HepG2 (cell line): ENCODE results near the gene GSTP1. TPM values are rescaled to one million over a fixed set of nuclear protein-coding genes. Genes with fewer than 3 reads are reported as not detected.
"Not testable (repeated sequence)": the region's sequence is repeated elsewhere in the genome, so short reads cannot be mapped to it uniquely, and the experiment has no call there.

Experiments
- ATAC-seq: fragments of 200-7000 bp; cut with Tn5 transposase; 3 replicates; pipeline ENCODE4 v1.9.1; 2020; ENCODE audit warnings: mild to moderate bottlenecking, moderate library complexity
- BruUV-seq: library from RNA; stranded (reverse); fragments of 400-500 nt; replicated peaks from 2 replicates; lab custom pipeline; 2021; lab: Mats Ljungman, UMichigan
- CTCF ChIA-PET: fragments of 300-600 bp; formaldehyde crosslinking; extraction: SDS; loops from one replicate; lab custom pipeline; 2021; ENCODE audit warnings: low total read pairs, inconsistent platforms, low intra/inter-chr PET ratio; lab: Yijun Ruan, JAX
- POLR2A ChIA-PET: fragments of 350-600 bp; sonication (Branson Sonifier 250); formaldehyde crosslinking; loops from one replicate; lab custom pipeline; 2020; ENCODE audit warnings: antibody characterized with exemption, inconsistent platforms; lab: Yijun Ruan, JAX
- DNase-seq: peaks from one replicate; pipeline ENCODE4 v3.0.0-alpha.2; 2015; ENCODE audit warnings: low spot score
- FAIRE-seq: peaks from 3 replicates; lab custom pipeline; 2011; peaks lifted over from hg19 to GRCh38; lab: Jason Lieb, UNC
- H2AFZ ChIP-seq: one replicate; pipeline ENCODE4 v1.6.1; 2011; ENCODE audit warnings: low read length, inconsistent platforms
- H3K27ac ChIP-seq: fragments of 300-600 bp; 3 replicates; pipeline ENCODE4 v1.8.0; 2011; ENCODE audit warnings: mixed run types, mild to moderate bottlenecking, mixed read lengths, low read length, inconsistent platforms; ENCODE audit not compliant: insufficient read depth; ENCODE audit errors: extremely low read length
- H3K27me3 ChIP-seq, 2 experiments: fragments of 200-600 bp in 1 of 2; 2 replicates in 1 of 2; 3 replicates in 1 of 2; pipeline versions ENCODE4 v1.6.0 to v1.8.0; 2011; ENCODE audit warnings: low read length in 2 of 2, mild to moderate bottlenecking in 2 of 2, moderate library complexity in 2 of 2, inconsistent platforms in 1 of 2; ENCODE audit not compliant: insufficient read depth in 2 of 2, control insufficient read depth in 1 of 2
- H3K36me3 ChIP-seq, 2 experiments: fragments of 200-600 bp in 1 of 2; replicated peaks in 1 of 2; 2 replicates in 1 of 2; 3 replicates in 1 of 2; pipeline versions ENCODE4 v1.5.1 to v1.8.0; 2011; ENCODE audit warnings: low read length in 2 of 2, inconsistent platforms in 1 of 2; ENCODE audit not compliant: insufficient read depth in 2 of 2, control insufficient read depth in 1 of 2
- H3K4me1 ChIP-seq: 2 replicates; pipeline ENCODE4 v1.5.1; 2012; ENCODE audit warnings: low read length, inconsistent platforms; ENCODE audit not compliant: insufficient read depth
- H3K4me2 ChIP-seq: 2 replicates; pipeline ENCODE4 v1.6.0; 2011; ENCODE audit warnings: low read depth, low read length, inconsistent platforms
- H3K4me3 ChIP-seq, 3 experiments: fragments of 200-600 bp in 1 of 3; sonication (generic), shearing (Covaris generic) in 1 of 3; replicated peaks in 1 of 3; 2 replicates each; pipeline ENCODE4 v1.5.1; 2011 to 2016; ENCODE audit warnings: low read length in 3 of 3, inconsistent platforms in 2 of 3, low read depth in 2 of 3, mild to moderate bottlenecking in 2 of 3, control low read depth in 1 of 3, mixed read lengths in 1 of 3; ENCODE audit not compliant: insufficient read depth in 1 of 3
- H3K79me2 ChIP-seq: one replicate; pipeline ENCODE4 v1.6.1; 2011; ENCODE audit warnings: low read length, inconsistent platforms; ENCODE audit not compliant: insufficient read depth
- H3K9ac ChIP-seq: 2 replicates; pipeline ENCODE4 v1.6.0; 2011; ENCODE audit warnings: mild to moderate bottlenecking, low read depth, low read length, inconsistent platforms; ENCODE audit not compliant: insufficient read depth
- H3K9me3 ChIP-seq: 2 replicates; pipeline ENCODE4 v1.5.1; 2012; ENCODE audit warnings: mild to moderate bottlenecking, low read length
- H4K20me1 ChIP-seq: 2 replicates; pipeline ENCODE4 v1.6.0; 2011; ENCODE audit warnings: inconsistent platforms, mild to moderate bottlenecking, low read length, moderate library complexity; ENCODE audit not compliant: insufficient read depth
- FOSL2 ChIP-seq: sonication (generic); formaldehyde crosslinking; IDR thresholded peaks from 2 replicates; pipeline ENCODE4 v1.4.0; 2020; ENCODE audit warnings: missing genetic modification reagents
- GATAD2A ChIP-seq: IDR thresholded peaks from 2 replicates; pipeline ENCODE4 v1.6.1; 2016
- LCORL ChIP-seq, 2 experiments: fragments of 450-650 bp in 1 of 2; sonication (generic) in 1 of 2; formaldehyde crosslinking in 1 of 2; IDR thresholded peaks; 2 replicates each; pipeline versions ENCODE4 v1.5.0 to v1.6.1; 2017 to 2020; ENCODE audit warnings: antibody characterized with exemption in 1 of 2, missing genetic modification reagents in 1 of 2
- NFYB ChIP-seq: sonication (generic); formaldehyde crosslinking; IDR thresholded peaks from 2 replicates; pipeline ENCODE4 v1.4.0; 2020; ENCODE audit warnings: missing genetic modification reagents
- NFYC ChIP-seq: IDR thresholded peaks from 2 replicates; pipeline ENCODE4 v1.6.1; 2016; ENCODE audit warnings: missing genetic modification reagents, missing compliant biosample characterization
- POLR2G ChIP-seq: fragments of 200-400 bp; formaldehyde crosslinking; IDR thresholded peaks from 2 replicates; pipeline ENCODE4 v1.6.1; 2018; ENCODE audit warnings: mild to moderate bottlenecking, low read depth, low read length, moderate library complexity
- SAP130 ChIP-seq: IDR thresholded peaks from 2 replicates; pipeline ENCODE4 v1.6.1; 2016; ENCODE audit warnings: low read depth
- SOX6 ChIP-seq, 2 experiments: fragments of 450-650 bp in 1 of 2; sonication (generic) in 1 of 2; formaldehyde crosslinking in 1 of 2; IDR thresholded peaks; 2 replicates each; pipeline versions ENCODE4 v1.4.0 to v1.6.1; 2017 to 2020; ENCODE audit warnings: antibody characterized with exemption in 1 of 2, mild to moderate bottlenecking in 1 of 2, missing genetic modification reagents in 1 of 2
- TCF7 ChIP-seq: sonication (generic); IDR thresholded peaks from 2 replicates; pipeline ENCODE4 v1.6.1; 2016; ENCODE audit warnings: antibody characterized with exemption, low read depth
- ZNF652 ChIP-seq: IDR thresholded peaks from 2 replicates; pipeline ENCODE4 v1.6.1; 2016; ENCODE audit warnings: low read depth, borderline replicate concordance
- WGBS: methylation state at CpG from one replicate; pipeline ENCODE4 v1.1.6; 2017; ENCODE audit warnings: low lambda C conversion rate; 5-methylcytosine and 5-hydroxymethylcytosine counted together
- in situ Hi-C: cut with HindIII; loops from 2 replicates; pipeline ENCODE4 v1.10.0; 2017; ENCODE audit warnings: low pct_unique_long_range_greater_than_20kb; ENCODE audit not compliant: extremely low pct_ligation_motif_present
- intact Hi-C: fragments of 100-400 bp; cut with micrococcal nuclease; formaldehyde crosslinking; loops from one replicate; pipeline ENCODE4 v1.10.0; 2022; ENCODE audit not compliant: unreplicated experiment
- polyA plus RNA-seq, 8 experiments: library from polyadenylated mRNA; depleted of rRNA in 3 of 8; stranded (reverse) in 7 of 8; unstranded in 1 of 8; fragments of >200 nt; fragmentation: Illumina TruSeq in 4 of 8; extraction: Trizol in 4 of 8; gene quantifications; 2 replicates each; pipeline versions ENCODE4 v1.2.1 to v1.2.3, GENCODE V29; 2011 to 2016; ENCODE audit warnings: low read depth in 4 of 8, missing spikeins in 1 of 8, mixed read lengths in 1 of 8; ENCODE audit not compliant: insufficient read depth in 1 of 8
- total RNA-seq, 5 experiments: library from RNA; depleted of rRNA; stranded (reverse); fragments of >200 nt; fragmentation: Illumina TruSeq; extraction: Trizol; gene quantifications; 2 replicates each; pipeline ENCODE4 v1.2.3, GENCODE V29; 2016; ENCODE audit warnings: low read depth in 1 of 5
- TF ChIP-seq, protein P1 (sequence below): sonication (generic); formaldehyde crosslinking; conservative IDR thresholded peaks from 2 replicates; pipeline ENCODE4 v1.4.0; 2020; ENCODE audit warnings: mild to moderate bottlenecking, missing genetic modification reagents, moderate library complexity
- TF ChIP-seq, protein P2 (sequence below): sonication (generic); formaldehyde crosslinking; IDR thresholded peaks from 2 replicates; pipeline ENCODE4 v1.4.0; 2020; ENCODE audit warnings: mild to moderate bottlenecking, missing genetic modification reagents
- TF ChIP-seq, protein P3 (sequence below), 2 experiments: fragments of 450-650 bp in 1 of 2; sonication (generic) in 1 of 2; formaldehyde crosslinking; IDR thresholded peaks; 2 replicates each; pipeline versions ENCODE4 v1.5.0 to v1.8.0; 2020 to 2022; ENCODE audit warnings: mild to moderate bottlenecking in 1 of 2, missing genetic modification reagents in 1 of 2

Gene GSTP1
- total and polyA plus RNA-seq, 2 of the 13 experiments (the other 11 are each of a cell fraction or from before 2014, with no cell fraction given) = not detected

DNA sequence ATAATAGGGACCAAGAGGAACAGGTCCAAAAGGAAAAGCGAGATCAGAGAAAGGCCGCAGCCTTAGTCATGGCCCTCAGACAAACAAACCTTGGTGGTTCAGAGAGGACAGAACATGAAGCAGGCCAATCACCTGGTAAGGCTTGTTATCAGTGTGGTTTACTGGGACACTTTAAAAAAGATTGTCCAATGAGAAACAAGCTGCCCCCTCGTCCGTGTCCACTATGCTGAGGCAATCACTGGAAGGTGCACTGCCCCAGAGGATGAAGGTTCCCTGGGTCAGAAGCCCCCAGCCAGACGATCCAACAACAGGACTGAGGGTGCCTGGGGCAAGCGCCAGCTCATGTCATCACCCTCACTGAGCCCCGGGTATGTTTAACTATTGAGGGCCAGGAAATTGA is 39.3 kb downstream of the GSTP1 start (continued):
- TF ChIP-seq, protein P1, sequence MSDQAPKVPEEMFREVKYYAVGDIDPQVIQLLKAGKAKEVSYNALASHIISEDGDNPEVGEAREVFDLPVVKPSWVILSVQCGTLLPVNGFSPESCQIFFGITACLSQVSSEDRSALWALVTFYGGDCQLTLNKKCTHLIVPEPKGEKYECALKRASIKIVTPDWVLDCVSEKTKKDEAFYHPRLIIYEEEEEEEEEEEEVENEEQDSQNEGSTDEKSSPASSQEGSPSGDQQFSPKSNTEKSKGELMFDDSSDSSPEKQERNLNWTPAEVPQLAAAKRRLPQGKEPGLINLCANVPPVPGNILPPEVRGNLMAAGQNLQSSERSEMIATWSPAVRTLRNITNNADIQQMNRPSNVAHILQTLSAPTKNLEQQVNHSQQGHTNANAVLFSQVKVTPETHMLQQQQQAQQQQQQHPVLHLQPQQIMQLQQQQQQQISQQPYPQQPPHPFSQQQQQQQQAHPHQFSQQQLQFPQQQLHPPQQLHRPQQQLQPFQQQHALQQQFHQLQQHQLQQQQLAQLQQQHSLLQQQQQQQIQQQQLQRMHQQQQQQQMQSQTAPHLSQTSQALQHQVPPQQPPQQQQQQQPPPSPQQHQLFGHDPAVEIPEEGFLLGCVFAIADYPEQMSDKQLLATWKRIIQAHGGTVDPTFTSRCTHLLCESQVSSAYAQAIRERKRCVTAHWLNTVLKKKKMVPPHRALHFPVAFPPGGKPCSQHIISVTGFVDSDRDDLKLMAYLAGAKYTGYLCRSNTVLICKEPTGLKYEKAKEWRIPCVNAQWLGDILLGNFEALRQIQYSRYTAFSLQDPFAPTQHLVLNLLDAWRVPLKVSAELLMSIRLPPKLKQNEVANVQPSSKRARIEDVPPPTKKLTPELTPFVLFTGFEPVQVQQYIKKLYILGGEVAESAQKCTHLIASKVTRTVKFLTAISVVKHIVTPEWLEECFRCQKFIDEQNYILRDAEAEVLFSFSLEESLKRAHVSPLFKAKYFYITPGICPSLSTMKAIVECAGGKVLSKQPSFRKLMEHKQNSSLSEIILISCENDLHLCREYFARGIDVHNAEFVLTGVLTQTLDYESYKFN (CRISPR knock-in tag) = peak; percentile 37; the same call in 1 of the 2 replicates
- TF ChIP-seq POLR2G = peak; percentile 35; the same call in 1 of the 2 replicates
- TF ChIP-seq SAP130 (CRISPR knock-in tag) = peak; percentile 57
- TF ChIP-seq GATAD2A (CRISPR knock-in tag) = 0 out of 2 replicates have a peak, but pooled peaks have one; percentile 15
- peak; percentile 42; the same call in 1 of the 2 replicates for TF ChIP-seq LCORL (IDR thresholded peaks at IDR 0.05)
- TF ChIP-seq LCORL (CRISPR knock-in tag; IDR thresholded peaks at IDR 0.05); SOX6 (IDR thresholded peaks at IDR 0.05): not testable (repeated sequence)
- TF ChIP-seq TCF7 = peak; percentile 55
- peak; percentile 83 for TF ChIP-seq FOSL2 (CRISPR knock-in tag)
- TF ChIP-seq, protein P2, sequence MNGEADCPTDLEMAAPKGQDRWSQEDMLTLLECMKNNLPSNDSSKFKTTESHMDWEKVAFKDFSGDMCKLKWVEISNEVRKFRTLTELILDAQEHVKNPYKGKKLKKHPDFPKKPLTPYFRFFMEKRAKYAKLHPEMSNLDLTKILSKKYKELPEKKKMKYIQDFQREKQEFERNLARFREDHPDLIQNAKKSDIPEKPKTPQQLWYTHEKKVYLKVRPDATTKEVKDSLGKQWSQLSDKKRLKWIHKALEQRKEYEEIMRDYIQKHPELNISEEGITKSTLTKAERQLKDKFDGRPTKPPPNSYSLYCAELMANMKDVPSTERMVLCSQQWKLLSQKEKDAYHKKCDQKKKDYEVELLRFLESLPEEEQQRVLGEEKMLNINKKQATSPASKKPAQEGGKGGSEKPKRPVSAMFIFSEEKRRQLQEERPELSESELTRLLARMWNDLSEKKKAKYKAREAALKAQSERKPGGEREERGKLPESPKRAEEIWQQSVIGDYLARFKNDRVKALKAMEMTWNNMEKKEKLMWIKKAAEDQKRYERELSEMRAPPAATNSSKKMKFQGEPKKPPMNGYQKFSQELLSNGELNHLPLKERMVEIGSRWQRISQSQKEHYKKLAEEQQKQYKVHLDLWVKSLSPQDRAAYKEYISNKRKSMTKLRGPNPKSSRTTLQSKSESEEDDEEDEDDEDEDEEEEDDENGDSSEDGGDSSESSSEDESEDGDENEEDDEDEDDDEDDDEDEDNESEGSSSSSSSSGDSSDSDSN (CRISPR knock-in tag) = peak; percentile 25; the same call in 1 of the 2 replicates
- TF ChIP-seq SOX6 (CRISPR knock-in tag; IDR thresholded peaks at IDR 0.05) = 0 out of 2 replicates have a peak, but pooled peaks have one; percentile 26
- TF ChIP-seq NFYC (CRISPR knock-in tag) = peak; percentile 60
- TF ChIP-seq NFYB (CRISPR knock-in tag) = peak; percentile 66
- TF ChIP-seq, protein P3, sequence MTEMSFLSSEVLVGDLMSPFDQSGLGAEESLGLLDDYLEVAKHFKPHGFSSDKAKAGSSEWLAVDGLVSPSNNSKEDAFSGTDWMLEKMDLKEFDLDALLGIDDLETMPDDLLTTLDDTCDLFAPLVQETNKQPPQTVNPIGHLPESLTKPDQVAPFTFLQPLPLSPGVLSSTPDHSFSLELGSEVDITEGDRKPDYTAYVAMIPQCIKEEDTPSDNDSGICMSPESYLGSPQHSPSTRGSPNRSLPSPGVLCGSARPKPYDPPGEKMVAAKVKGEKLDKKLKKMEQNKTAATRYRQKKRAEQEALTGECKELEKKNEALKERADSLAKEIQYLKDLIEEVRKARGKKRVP (CRISPR knock-in tag; IDR thresholded peaks at IDR 0.05) = peak in 1 of 2 experiments; percentile 65; a peak in 1 of 4 replicates
- TF ChIP-seq ZNF652 (CRISPR knock-in tag) = peak; percentile 50; the same call in 1 of the 2 replicates
- TF ChIP-seq, all 625 proteins: peak for 20; not testable (repeated sequence) for 605

DNA sequence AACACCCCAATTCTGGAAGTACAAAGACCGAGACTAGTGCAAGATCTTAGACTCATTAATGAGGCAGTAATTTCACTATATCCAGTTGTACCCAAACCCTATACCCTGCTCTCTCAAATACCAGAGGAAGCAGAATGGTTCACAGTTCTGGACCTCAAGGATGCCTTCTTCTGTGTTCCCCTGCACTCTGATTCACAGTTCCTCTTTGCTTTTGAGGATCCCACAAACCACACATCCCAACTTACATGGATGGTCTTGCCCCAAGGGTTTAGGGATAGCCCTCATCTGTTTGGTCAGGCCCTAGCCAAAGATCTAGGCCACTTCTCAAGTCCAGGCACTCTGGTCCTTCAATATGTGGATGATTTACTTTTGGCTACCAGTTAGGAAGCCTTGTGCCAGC is 40.2 kb downstream of the GSTP1 start:
- intact Hi-C loops, H3K27ac ChIP-seq, H3K36me3 ChIP-seq, H4K20me1 ChIP-seq, H3K9ac ChIP-seq, H2AFZ ChIP-seq, H3K27me3 ChIP-seq, H3K9me3 ChIP-seq, H3K79me2 ChIP-seq, ATAC-seq, H3K4me3 ChIP-seq, in situ Hi-C loops, CTCF ChIA-PET, FAIRE-seq, BruUV-seq, DNase-seq: not testable (repeated sequence)
- peaks cover 22% of the 10 kb centered on the region for H3K4me1 ChIP-seq
- POLR2A ChIA-PET = interaction anchor here (1.3 kb wide), 1 partner anchor 8 kb away, joined by 5 read pairs; no protein-coding TSS in a partner anchor
- WGBS = 100% methylated on average over 1 of the region's 1 CpG
- 0 out of 2 replicates have a peak overlapping the region, but pooled peaks have one; percentile 9 for H3K4me2 ChIP-seq
